Stimulated activated CD4-positive, alpha-beta T cell treated with anti-CD3 and anti-CD28 coated beads, Interleukin-2, amount 100 ng/mL, for 24 hours (primary cell): ENCODE measurements around the gene PUS10.
"Not testable (repeated sequence)": the region's sequence is repeated elsewhere in the genome, so short reads cannot be mapped to it uniquely, and the experiment has no call there.

ENCODE experiments used
- DNase-seq, 2 donors: peaks; one replicate each; pipeline ENCODE4 v3.0.0-alpha.2; 2020

The PUS10 gene

GRCh38 chr2:60966507-60967405 lies 51.3 kb downstream of the PUS10 start:
- no peak for DNase-seq

- DNase-seq = no peak
These were observed 52.6 kb downstream of the PUS10 start for GRCh38 chr2:60965499-60965785.

GRCh38 chr2:60964651-60965498 lies 53.2 kb downstream of the PUS10 start:
- no peak for DNase-seq

GRCh38 chr2:60963190-60963589 lies 54.9 kb downstream of the PUS10 start:
- DNase-seq = no peak

- no peak for DNase-seq
These were observed 55.5 kb downstream of the PUS10 start for GRCh38 chr2:60962528-60962927.

GRCh38 chr2:60961457-60961856 lies 56.6 kb downstream of the PUS10 start:
- DNase-seq = no peak

GRCh38 chr2:60960706-60961105 lies 57.3 kb downstream of the PUS10 start:
- no peak for DNase-seq

GRCh38 chr2:60959501-60959900 lies 58.6 kb downstream of the PUS10 start:
- DNase-seq = no peak

GRCh38 chr2:60958800-60959199 lies 59.3 kb downstream of the PUS10 start:
- DNase-seq = no peak

- no peak for DNase-seq
These were observed 59.7 kb downstream of the PUS10 start for GRCh38 chr2:60958361-60958760.

- no peak for DNase-seq
These were observed 60.4 kb downstream of the PUS10 start for GRCh38 chr2:60957643-60958042.

GRCh38 chr2:60957224-60957623 lies 60.8 kb downstream of the PUS10 start:
- no peak for DNase-seq

- no peak for DNase-seq
These were observed 63.9 kb downstream of the PUS10 start for GRCh38 chr2:60954139-60954538.

GRCh38 chr2:60948926-60949579 lies 69.0 kb downstream of the PUS10 start:
- no peak for DNase-seq

GRCh38 chr2:60948161-60948560 lies 69.9 kb downstream of the PUS10 start:
- DNase-seq = no peak

GRCh38 chr2:60947056-60947455 lies 71.0 kb downstream of the PUS10 start:
- DNase-seq = no peak

GRCh38 chr2:60945341-60945740 lies 72.7 kb downstream of the PUS10 start:
- no peak for DNase-seq

GRCh38 chr2:60939622-60940021 lies 78.4 kb downstream of the PUS10 start:
- no peak for DNase-seq

- no peak for DNase-seq
These were observed 79.8 kb downstream of the PUS10 start for GRCh38 chr2:60938301-60938700.

- no peak for DNase-seq
These were observed 81.3 kb downstream of the PUS10 start for GRCh38 chr2:60936757-60937156.

GRCh38 chr2:60934165-60934722 lies 83.8 kb downstream of the PUS10 start:
- no peak for DNase-seq

- no peak for DNase-seq
These were observed 85.1 kb downstream of the PUS10 start for GRCh38 chr2:60932954-60933353.

GRCh38 chr2:60932061-60932460 lies 86.0 kb downstream of the PUS10 start:
- not testable (repeated sequence) for DNase-seq
